ENCODE measurements around the gene MYCN.

- TF ChIP-seq POLR2A (IDR thresholded peaks at IDR 0.05), result no peak
- no peak for TF ChIP-seq POLR2AphosphoS5 (IDR thresholded peaks at IDR 0.05)
- no peak for TF ChIP-seq CTCF (IDR thresholded peaks at IDR 0.05)
These were observed 10.5 kb upstream of the MYCN start for GRCh38 chr2:15929861-15930260.

Measured in transverse colon (tissue), 4 donors.